ENCODE results near the gene ZNF624.

The ZNF624 gene

DNA sequence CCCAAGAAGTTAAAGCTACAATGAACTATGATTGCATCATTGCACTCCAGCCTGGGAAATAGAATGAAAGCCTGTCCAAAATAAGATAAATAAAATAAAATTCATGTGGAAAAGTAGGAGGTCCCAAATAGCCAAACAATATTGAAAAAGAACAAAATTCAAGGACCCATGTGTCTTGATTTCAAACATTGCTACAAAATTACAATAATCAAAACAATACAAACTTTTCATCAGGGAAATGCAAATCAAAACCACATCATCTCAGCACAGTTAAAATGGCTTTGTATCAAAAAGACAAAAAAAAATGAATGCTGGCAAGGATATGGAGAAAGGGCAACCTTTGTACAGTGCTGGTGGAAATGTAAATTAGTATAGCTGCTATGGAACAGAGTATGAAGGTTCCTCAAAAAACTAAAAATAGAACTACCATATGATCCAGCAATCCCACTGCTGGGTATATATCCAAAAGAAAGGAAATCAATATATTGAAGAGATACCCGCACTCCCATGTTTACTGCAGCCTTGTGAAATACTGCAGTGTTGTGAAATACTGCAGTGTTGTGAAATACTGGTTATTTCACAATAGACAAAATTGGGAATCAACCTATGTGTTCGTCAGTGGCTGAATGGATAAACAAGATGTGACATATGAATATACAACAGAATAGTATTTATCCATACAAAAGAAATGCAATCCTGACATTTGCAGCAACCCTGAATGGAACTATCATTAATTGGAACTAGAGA lies 60.1 kb downstream of the ZNF624 start:
- DNase-seq (ENCODE audit: low read depth): no peak

DNA sequence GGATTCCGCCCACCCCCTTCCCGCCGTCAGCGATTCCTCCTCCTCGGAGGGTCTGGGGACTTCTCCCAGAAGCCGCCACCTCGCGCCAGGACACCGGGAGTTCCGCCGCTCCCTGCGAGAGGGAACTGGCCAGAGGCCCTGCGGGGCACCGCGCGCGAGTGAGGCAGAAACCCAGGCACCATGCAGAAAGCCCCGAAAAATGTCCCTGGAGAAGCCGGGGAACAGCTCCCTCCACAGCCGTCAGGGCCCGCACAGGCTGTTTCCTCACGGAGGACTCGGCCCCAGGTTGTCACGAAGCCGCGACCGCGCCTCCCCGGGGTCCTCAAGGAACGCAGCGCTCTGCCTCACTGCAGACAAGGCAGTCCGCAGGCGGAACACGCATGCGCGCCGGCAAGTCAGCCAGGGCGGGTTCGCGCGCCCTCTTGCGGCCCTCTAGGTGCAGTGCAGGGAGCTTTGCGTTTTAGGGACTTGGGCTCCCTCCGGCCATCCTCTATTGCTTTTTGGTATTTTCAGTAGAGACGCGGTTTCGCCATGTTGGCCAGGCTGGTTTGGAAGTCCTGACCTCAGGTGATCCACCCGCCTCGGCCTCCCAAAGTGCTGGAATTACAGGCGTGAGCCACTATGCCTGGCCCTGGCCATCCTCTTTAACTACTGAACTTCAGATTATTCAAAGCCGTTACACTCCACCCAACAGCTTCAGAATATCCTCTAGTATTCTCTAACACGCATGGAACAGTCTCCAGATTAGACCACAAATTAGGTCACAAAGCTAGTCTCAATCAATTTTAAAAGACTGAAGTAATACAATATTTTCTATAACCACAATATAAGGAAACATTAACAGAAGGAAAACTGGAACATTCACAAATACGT lies 64.3 kb downstream of the ZNF624 start:
- peak; percentile 83 for DNase-seq (ENCODE audit: low read depth)

DNA sequence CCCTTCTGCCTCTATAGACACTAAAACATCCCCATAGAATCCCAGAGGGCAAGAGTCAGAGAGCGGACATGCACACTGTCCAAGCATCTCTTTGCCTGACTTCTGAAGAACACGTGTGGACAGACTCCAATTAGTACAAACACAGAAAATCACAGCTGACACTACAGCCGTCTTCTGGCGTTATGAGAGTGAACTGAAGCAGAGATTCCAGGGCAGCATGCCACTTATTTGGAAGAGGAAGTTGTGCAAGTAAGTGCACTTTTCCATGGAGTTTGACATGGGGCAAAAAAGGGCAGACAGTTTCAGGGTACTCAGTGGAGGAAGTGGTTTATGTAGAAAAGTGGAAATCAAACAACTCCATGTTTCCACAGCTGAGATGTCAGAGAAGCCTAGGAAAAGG lies 67.9 kb downstream of the ZNF624 start:
- no peak for DNase-seq (ENCODE audit: low read depth)

DNA sequence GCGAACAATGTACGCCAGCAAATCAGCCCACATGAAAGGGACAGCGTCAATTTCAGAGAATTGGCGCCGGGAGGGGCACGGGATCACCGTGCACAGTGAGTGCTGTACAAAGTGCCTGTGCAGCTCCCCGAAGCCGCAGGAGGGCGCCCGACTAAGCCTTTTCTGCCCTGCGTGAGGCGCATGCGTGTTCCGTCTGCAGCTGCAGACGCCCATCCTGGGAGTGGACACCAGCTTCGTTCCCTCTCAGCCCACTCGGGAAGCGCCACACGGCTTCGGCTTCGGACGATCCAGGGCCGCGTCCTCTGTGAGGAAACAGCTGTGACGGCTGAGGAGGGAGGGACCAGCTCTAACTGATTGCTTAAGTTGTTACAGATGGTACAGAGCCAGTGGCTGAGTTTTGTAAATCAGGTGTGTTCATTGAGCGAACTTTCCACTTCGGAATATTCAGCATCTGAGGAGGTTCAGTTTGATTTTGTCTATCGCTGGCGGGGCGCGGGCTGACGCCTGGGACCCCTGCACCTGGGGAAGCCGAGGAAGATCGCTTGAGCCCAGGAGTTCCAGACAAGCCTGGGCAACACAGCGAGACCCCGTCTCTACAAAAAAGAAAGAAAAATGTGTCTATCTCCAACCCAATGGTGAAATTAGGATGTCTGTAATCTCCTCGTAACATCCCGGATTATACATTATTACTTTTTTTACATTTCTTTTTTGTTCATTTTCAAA lies 69.2 kb downstream of the ZNF624 start:
- DNase-seq (ENCODE audit: low read depth): peak; percentile 88

DNA sequence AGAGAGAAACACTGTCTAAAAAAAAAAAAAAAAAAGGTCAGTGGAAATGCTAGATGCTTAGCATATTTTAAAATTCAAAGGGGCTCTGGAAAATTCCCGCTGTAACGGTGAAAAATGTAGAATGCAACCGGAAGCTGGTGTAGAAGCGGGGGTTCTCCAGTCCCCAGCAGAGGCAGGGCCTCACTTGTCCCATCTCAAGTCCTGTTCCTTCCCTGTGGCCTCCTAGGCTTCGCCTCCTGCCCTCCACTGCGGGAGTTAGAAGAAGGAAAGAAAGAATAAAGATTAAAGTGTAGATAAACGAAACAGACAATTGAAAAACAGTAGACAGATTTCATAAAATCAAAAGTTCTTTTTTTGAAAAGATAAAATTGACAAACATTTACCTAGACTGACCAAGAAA lies 69.9 kb downstream of the ZNF624 start:
- no peak for DNase-seq (ENCODE audit: low read depth)

DNA sequence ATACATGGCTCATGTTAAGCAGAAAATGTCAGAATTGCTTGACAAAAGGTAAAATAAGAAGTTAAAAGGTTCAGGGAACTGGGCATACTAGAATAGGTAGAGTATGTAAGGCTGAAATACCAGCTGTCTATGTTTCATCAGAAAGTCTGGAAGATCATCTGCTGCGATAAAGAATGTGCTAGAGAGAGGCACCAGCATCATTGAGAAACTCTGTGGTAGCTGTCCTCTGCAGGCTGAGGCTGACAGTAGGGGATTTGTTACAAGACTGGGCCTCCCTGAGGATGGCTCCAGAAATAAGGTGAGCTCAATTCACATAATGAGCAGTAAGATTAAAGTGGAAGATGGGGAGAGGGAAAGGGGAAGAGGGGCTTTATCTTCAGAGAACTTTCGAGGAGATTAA lies 80.2 kb downstream of the ZNF624 start:
- no peak for DNase-seq (ENCODE audit: low read depth)
